GM12878 (cell line): Measurements from ENCODE around the gene ASIP. TPM values are rescaled to one million over a fixed set of nuclear protein-coding genes. Genes with fewer than 3 reads are reported as not detected.

Source experiments
- ATAC-seq: fragments of 200-7000 bp; cut with Tn5 transposase; 3 replicates; pipeline ENCODE4 v1.9.1; 2020; ENCODE audit warnings: mild to moderate bottlenecking, moderate library complexity
- BruUV-seq: library from RNA; stranded (reverse); fragments of 400-500 nt; replicated peaks from 2 replicates; lab custom pipeline; 2021; lab: Mats Ljungman, UMichigan
- CTCF ChIA-PET: fragments of 300-600 bp; sonication (Branson Sonifier 250); formaldehyde crosslinking; extraction: SDS; loops from one replicate; lab custom pipeline; 2021; ENCODE audit warnings: inconsistent platforms; lab: Yijun Ruan, JAX
- POLR2A ChIA-PET: fragments of 350-600 bp; formaldehyde crosslinking; extraction: SDS; loops from one replicate; lab custom pipeline; 2021; ENCODE audit warnings: inconsistent platforms; lab: Charles Lee
- RAD21 ChIA-PET: fragments of 300-600 bp; sonication (Branson Sonifier 250); formaldehyde crosslinking; loops from one replicate; lab custom pipeline; 2023; ENCODE audit warnings: antibody characterized with exemption; ENCODE audit not compliant: unreplicated experiment; lab: Charles Lee
- SMC1A ChIA-PET: fragments of 300-600 bp; sonication (Branson Sonifier 250); formaldehyde crosslinking; loops from one replicate; lab custom pipeline; 2023; ENCODE audit not compliant: unreplicated experiment, uncharacterized antibody; lab: Charles Lee
- DNase-seq: peaks from one replicate; pipeline ENCODE4 v3.0.0-alpha.2; 2011; ENCODE audit warnings: low read depth, low spot score
- FAIRE-seq: peaks from 3 replicates; lab custom pipeline; 2011; peaks lifted over from hg19 to GRCh38; lab: Jason Lieb, UNC
- H2AFZ ChIP-seq: 2 replicates; pipeline ENCODE4 v1.6.0; 2011; ENCODE audit warnings: low read depth, low read length, control low read depth; ENCODE audit not compliant: control insufficient read depth
- H3K27ac ChIP-seq: 2 replicates; pipeline ENCODE4 v1.5.1; 2011; ENCODE audit warnings: control low read depth; ENCODE audit not compliant: control insufficient read depth, insufficient read depth
- H3K27me3 ChIP-seq, 2 experiments: replicated peaks in 1 of 2; 2 replicates each; pipeline versions ENCODE4 v1.6.0 to v1.6.1; 2011; ENCODE audit warnings: low read length in 1 of 2; ENCODE audit not compliant: control insufficient read depth in 2 of 2, insufficient read depth in 2 of 2
- H3K36me3 ChIP-seq, 2 experiments: 2 replicates each; pipeline ENCODE4 v1.5.1; 2011; ENCODE audit warnings: low read length in 1 of 2; ENCODE audit not compliant: control insufficient read depth in 2 of 2, insufficient read depth in 2 of 2
- H3K4me1 ChIP-seq: 2 replicates; pipeline ENCODE4 v1.6.1; 2011; ENCODE audit warnings: mild to moderate bottlenecking, low read length, moderate library complexity, mixed read lengths; ENCODE audit not compliant: control insufficient read depth, insufficient read depth
- H3K4me2 ChIP-seq: 2 replicates; pipeline ENCODE4 v1.6.0; 2011; ENCODE audit warnings: control low read depth; ENCODE audit not compliant: control insufficient read depth, insufficient read depth
- H3K4me3 ChIP-seq: fragments of 200-600 bp; sonication (generic); 2 replicates; pipeline ENCODE4 v1.5.1; 2016
- H3K79me2 ChIP-seq: 2 replicates; pipeline ENCODE4 v1.6.0; 2011; ENCODE audit warnings: low read length; ENCODE audit not compliant: control insufficient read depth, insufficient read depth
- H3K9ac ChIP-seq: 2 replicates; pipeline ENCODE4 v1.8.0; 2011; ENCODE audit warnings: low read length, control low read depth, mixed read lengths; ENCODE audit not compliant: control insufficient read depth, insufficient read depth
- H3K9me3 ChIP-seq: replicated peaks from 3 replicates; pipeline ENCODE4 v1.5.1; 2011; ENCODE audit warnings: mild to moderate bottlenecking, low read length; ENCODE audit not compliant: control insufficient read depth, insufficient read depth
- H4K20me1 ChIP-seq: 2 replicates; pipeline ENCODE4 v1.6.0; 2011; ENCODE audit not compliant: control insufficient read depth, insufficient read depth
- ATF7 ChIP-seq: fragments of 450-650 bp; IDR thresholded peaks from 2 replicates; pipeline ENCODE4 v1.6.1; 2016; ENCODE audit warnings: low read depth, mild to moderate bottlenecking
- BCL3 ChIP-seq: IDR thresholded peaks from 2 replicates; pipeline ENCODE4 v1.6.1; 2011; ENCODE audit warnings: borderline replicate concordance, low read depth, mild to moderate bottlenecking, moderate library complexity, low read length; ENCODE audit not compliant: insufficient read depth, poor library complexity, severe bottlenecking
- BHLHE40 ChIP-seq, 2 experiments: fragments of 450-650 bp in 1 of 2; IDR thresholded peaks; 2 replicates each; pipeline ENCODE4 v1.6.1; 2011 to 2017; ENCODE audit warnings: low read depth in 2 of 2, borderline replicate concordance in 1 of 2, improper control_type of control experiment in 1 of 2, low read length in 1 of 2, mild to moderate bottlenecking in 1 of 2
- CBFB ChIP-seq: IDR thresholded peaks from 2 replicates; pipeline ENCODE4 v1.6.1; 2016; ENCODE audit warnings: antibody characterized with exemption, low read depth
- IRF4 ChIP-seq: IDR thresholded peaks from 2 replicates; pipeline ENCODE4 v1.6.1; 2011; ENCODE audit warnings: low read depth, low read length
- KDM1A ChIP-seq: fragments of 200-600 bp; sonication (generic); IDR thresholded peaks from 2 replicates; pipeline ENCODE4 v1.6.1; 2016; ENCODE audit warnings: borderline replicate concordance
- NBN ChIP-seq: fragments of 450-650 bp; IDR thresholded peaks from 2 replicates; pipeline ENCODE4 v1.6.1; 2016
- NFYA ChIP-seq: IDR thresholded peaks from 2 replicates; pipeline ENCODE4 v1.6.1; 2011; ENCODE audit warnings: low read depth, mild to moderate bottlenecking, low read length, improper control_type of control experiment, borderline replicate concordance
- RB1 ChIP-seq: fragments of 450-650 bp; formaldehyde crosslinking; IDR thresholded peaks from 2 replicates; pipeline ENCODE4 v1.6.1; 2017; ENCODE audit warnings: mild to moderate bottlenecking, borderline replicate concordance
- RBBP5 ChIP-seq: fragments of 200-600 bp; sonication (generic); conservative IDR thresholded peaks from 2 replicates; pipeline ENCODE4 v1.6.1; 2016
- SRF ChIP-seq, 2 experiments: IDR thresholded peaks; 2 replicates each; pipeline ENCODE4 v1.6.1; 2011; ENCODE audit warnings: low read depth in 2 of 2, low read length in 2 of 2, mild to moderate bottlenecking in 1 of 2, moderate library complexity in 1 of 2
- WGBS: methylation state at CpG from one replicate; pipeline ENCODE4 v1.1.6; 2016; ENCODE audit warnings: low lambda C conversion rate; ENCODE audit not compliant: insufficient replicate concordance, insufficient coverage; ENCODE audit errors: missing lambda C conversion rate; 5-methylcytosine and 5-hydroxymethylcytosine counted together
- in situ Hi-C: fragments of 300-500 bp; cut with MboI; formaldehyde crosslinking; loops from 9 replicates; pipeline ENCODE4 v1.14.3; 2018; ENCODE audit warnings: mixed read lengths
- intact Hi-C: fragments of 100-400 bp; cut with micrococcal nuclease; formaldehyde crosslinking; loops from one replicate; pipeline ENCODE4 v1.14.2; 2022; ENCODE audit not compliant: unreplicated experiment
- polyA plus RNA-seq, 11 experiments: library from polyadenylated mRNA; depleted of rRNA in 4 of 11; unstranded in 6 of 11; stranded (reverse) in 5 of 11; fragments of >200 nt; fragmentation: Nextera tagmentation in 4 of 11; fragmentation: Illumina TruSeq in 1 of 11; extraction: Ambion mirVana in 4 of 11; extraction: Trizol in 1 of 11; gene quantifications; 1 replicate in 1 of 11; 2 replicates in 10 of 11; pipeline versions ENCODE4 v1.2.1 to v1.2.3, GENCODE V29; 2011 to 2016; ENCODE audit warnings: inconsistent platforms in 2 of 11, missing spikeins in 2 of 11, low read depth in 1 of 11
- total RNA-seq, 4 experiments: library from RNA; depleted of rRNA in 3 of 4; stranded (reverse); fragments of >200 nt in 3 of 4; fragmentation: Illumina TruSeq in 1 of 4; extraction: Trizol in 1 of 4; gene quantifications; 2 replicates each; pipeline versions ENCODE4 v1.2.1 to v1.2.3, GENCODE V29; 2013 to 2021
- TF ChIP-seq, protein P1 (sequence below): fragments of 450-650 bp; formaldehyde crosslinking; IDR thresholded peaks from 2 replicates; pipeline ENCODE4 v1.5.0; 2022; ENCODE audit warnings: mild to moderate bottlenecking, missing genetic modification characterization

The ASIP gene
- total and polyA plus RNA-seq, 10 of the 15 experiments (the other 5 are each of a cell fraction or from before 2014, with no cell fraction given), result 0.29 TPM; not detected in 9

DNA sequence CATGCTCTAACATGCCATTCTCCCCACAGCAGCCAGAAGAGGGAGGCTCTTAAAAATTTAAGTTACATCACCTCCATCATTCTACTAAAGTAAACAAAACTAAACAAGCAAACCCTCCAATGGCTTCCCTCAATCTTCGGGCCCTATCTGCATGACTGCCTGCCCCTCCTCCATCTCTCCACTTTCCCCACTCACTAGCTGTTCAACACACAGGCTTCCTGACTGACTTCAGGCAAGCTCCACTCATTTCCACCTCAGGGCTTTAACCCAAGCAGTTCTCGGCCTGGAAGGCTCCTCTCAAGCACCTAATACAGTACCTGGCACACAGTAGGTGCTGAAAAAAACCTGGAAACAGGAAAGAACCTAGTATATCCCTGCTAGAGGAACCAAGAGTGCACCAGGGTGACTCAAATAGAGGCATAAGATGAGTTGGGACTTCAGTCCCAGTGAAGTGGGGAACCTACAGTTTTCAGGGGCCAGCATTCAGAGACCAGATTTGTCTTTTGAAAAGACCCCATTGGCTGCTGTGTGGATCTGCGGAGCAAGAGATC lies 59.1 kb downstream of the ASIP start (continued):
- TF ChIP-seq SRF (IDR thresholded peaks at IDR 0.05; ENCODE audit: low read depth in 2 of 2, low read length in 2 of 2), result no peak
- no peak for TF ChIP-seq KDM1A
- TF ChIP-seq ATF7, result no peak
- no peak for TF ChIP-seq RB1
- no peak for TF ChIP-seq IRF4
- TF ChIP-seq NFYA, result no peak
- TF ChIP-seq NBN, result no peak

GRCh38 chr20:34300809-34301586 lies 59.8 kb downstream of the ASIP start:
- ChIA-PET RAD21 (interaction anchor here (1.2 to 4.8 kb wide), 3 partner anchors 12 to 65 kb away, joined by 3 to 21 read pairs (median 9); partner anchors contain the start of gene ITCH), SMC1A (interaction anchor here (0.8 to 2.5 kb wide), 5 partner anchors 11 to 447 kb away, joined by 3 to 15 read pairs (median 5); partner anchors contain the start of gene DYNLRB1), CTCF (interaction anchor here (0.9 to 5.8 kb wide), 5 partner anchors 11 to 471 kb away, joined by 3 to 40 read pairs (median 5); partner anchors contain the start of gene ITCH), POLR2A (interaction anchor here (0.5 to 4.7 kb wide), 3 partner anchors 215 to 419 kb away, joined by 4 to 21 read pairs (median 5); partner anchors contain the start of gene DYNLRB1)
- TF ChIP-seq, protein P1, sequence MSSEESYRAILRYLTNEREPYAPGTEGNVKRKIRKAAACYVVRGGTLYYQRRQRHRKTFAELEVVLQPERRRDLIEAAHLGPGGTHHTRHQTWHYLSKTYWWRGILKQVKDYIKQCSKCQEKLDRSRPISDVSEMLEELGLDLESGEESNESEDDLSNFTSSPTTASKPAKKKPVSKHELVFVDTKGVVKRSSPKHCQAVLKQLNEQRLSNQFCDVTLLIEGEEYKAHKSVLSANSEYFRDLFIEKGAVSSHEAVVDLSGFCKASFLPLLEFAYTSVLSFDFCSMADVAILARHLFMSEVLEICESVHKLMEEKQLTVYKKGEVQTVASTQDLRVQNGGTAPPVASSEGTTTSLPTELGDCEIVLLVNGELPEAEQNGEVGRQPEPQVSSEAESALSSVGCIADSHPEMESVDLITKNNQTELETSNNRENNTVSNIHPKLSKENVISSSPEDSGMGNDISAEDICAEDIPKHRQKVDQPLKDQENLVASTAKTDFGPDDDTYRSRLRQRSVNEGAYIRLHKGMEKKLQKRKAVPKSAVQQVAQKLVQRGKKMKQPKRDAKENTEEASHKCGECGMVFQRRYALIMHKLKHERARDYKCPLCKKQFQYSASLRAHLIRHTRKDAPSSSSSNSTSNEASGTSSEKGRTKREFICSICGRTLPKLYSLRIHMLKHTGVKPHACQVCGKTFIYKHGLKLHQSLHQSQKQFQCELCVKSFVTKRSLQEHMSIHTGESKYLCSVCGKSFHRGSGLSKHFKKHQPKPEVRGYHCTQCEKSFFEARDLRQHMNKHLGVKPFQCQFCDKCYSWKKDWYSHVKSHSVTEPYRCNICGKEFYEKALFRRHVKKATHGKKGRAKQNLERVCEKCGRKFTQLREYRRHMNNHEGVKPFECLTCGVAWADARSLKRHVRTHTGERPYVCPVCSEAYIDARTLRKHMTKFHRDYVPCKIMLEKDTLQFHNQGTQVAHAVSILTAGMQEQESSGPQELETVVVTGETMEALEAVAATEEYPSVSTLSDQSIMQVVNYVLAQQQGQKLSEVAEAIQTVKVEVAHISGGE (CRISPR knock-in tag), result no peak
- TF ChIP-seq RBBP5, result no peak
- no peak for TF ChIP-seq CBFB
- peak in 1 of 2 experiments; percentile 20; a peak in 1 of 4 replicates for TF ChIP-seq BHLHE40 (IDR thresholded peaks at IDR 0.05; ENCODE audit: borderline replicate concordance in 1 of 2, low read depth in 2 of 2, low read length in 1 of 2)
- TF ChIP-seq BCL3, result no peak
- peak overlapping the region; percentile 95; the same call in 1 of the 2 replicates for H3K4me3 ChIP-seq
- peak overlapping the region; percentile 4; the same call in 1 of the 2 replicates for H3K27ac ChIP-seq
- FAIRE-seq, result no peak
- in situ Hi-C loops (no loop called here), intact Hi-C loops (no loop called here)
- no peaks in the 10 kb centered on the region for H3K27me3 ChIP-seq
- WGBS, result 74% methylated on average over 7 of the region's 7 CpGs
- H3K36me3 ChIP-seq, result no peaks in the 10 kb centered on the region; a peak in 1 of 4 replicates
- H3K9ac ChIP-seq, result no peak overlapping the region; the same call in 1 of the 2 replicates
- DNase-seq, result no peak
- H3K4me2 ChIP-seq, result peak overlapping the region; percentile 91
- peaks cover 48% of the 10 kb centered on the region for H3K79me2 ChIP-seq
- peaks cover 11% of the 10 kb centered on the region for H3K4me1 ChIP-seq
- no peak overlapping the region for H2AFZ ChIP-seq
- no TSS peak for BruUV-seq
- peak; percentile 7; the same call in 2 of the 3 replicates for ATAC-seq
- H3K9me3 ChIP-seq, result no peaks in the 10 kb centered on the region
- H4K20me1 ChIP-seq, result no peaks in the 10 kb centered on the region
